GM21529 (cell line): ENCODE data around the gene NUTM2A.
"Not testable (repeated sequence)": the region's sequence is repeated elsewhere in the genome, so short reads cannot be mapped to it uniquely, and the experiment has no call there.

Source experiments
- ATAC-seq: cut with Tn5 transposase; IDR thresholded peaks from one replicate; pipeline ENCODE4 v1.9.1; 2021; ENCODE audit not compliant: unreplicated experiment

NUTM2A gene, protein sequence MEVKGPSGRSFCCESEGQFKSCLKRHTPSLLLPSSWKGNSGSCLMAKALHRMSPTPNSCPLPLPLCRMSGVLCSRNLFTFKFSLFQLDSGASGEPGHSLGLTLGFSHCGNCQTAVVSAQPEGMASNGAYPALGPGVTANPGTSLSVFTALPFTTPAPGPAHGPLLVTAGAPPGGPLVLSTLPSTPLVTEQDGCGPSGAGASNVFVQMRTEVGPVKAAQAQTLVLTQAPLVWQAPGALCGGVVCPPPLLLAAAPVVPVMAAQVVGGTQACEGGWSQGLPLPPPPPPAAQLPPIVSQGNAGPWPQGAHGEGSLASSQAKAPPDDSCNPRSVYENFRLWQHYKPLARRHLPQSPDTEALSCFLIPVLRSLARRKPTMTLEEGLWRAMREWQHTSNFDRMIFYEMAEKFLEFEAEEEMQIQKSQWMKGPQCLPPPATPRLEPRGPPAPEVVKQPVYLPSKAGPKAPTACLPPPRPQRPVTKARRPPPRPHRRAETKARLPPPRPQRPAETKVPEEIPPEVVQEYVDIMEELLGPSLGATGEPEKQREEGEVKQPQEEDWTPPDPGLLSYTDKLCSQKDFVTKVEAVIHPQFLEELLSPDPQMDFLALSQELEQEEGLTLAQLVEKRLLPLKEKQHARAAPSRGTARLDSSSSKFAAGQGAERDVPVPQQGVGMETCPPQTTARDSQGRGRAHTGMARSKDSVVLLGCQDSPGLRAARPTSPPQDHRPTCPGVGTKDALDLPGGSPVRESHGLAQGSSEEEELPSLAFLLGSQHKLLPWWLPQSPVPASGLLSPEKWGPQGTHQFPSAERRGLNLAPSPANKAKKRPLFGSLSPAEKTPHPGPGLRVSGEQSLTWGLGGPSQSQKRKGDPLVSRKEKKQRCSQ

GRCh38 chr10:87225148-87225547 lies at the start of gene NUTM2A:
NUTM2A (plus strand) TSS chr10:87225448; CDS start chr10:87225831, 383 bp downstream.
- ATAC-seq, result not testable (repeated sequence)

DNA sequence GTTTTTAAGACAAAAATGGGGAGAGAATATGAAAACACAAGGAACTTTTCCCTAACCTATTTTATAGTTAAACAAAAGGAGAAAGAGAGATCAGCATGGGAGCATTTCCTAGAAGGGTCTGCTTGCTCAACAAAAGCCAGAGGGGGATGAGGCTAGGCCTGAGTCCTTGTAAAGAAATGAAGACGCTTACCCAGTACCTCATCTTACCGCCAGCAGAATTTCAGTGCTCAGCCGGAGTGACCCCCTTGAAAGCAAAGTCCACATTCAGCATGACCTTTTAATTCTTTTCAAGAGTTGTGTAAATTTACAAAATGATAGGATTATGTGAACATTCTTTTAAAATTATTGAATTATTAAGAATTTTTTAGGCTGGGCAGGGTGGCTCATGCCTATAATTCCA lies 47.7 kb upstream of the NUTM2A start:
- not testable (repeated sequence) for ATAC-seq

DNA sequence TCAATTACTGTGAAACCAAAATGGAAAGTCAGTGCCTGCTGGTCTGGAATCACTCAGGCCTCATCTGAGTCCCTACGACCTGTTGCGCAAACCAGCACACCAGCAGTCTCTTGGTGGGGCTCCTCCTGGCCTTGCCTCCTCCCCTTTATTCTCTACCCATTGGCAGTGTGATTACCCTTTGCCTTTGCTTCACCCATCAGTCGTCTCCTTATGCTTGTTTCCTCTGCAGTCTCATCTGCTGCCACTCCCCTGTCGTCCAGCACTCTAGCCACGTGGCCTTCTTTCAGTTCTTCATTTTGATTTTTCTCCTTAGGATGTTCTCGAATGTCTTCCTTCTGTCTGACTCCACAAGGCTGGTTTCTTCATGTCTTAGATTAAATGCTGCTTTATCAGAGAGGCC lies 40.8 kb upstream of the NUTM2A start:
- ATAC-seq, result not testable (repeated sequence)

DNA sequence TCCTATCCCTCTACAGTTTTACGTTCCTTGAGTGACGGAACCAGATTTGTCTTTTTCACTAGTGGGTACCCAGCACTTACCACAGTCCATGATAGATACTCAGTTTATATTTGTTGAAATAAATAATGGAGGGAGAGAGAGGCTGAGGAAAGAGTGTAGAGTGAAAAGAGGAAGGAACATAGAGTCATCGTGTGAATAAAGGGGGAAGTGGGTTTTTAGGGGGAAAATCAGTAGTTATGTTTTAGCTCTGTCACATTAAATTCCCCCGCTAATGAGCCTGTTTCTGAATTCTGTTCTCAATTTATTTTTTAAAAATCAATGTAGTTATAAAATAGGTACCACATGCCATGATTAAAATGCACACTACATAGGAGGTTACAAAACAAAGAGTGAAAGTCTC lies 39.2 kb upstream of the NUTM2A start:
- not testable (repeated sequence) for ATAC-seq

- not testable (repeated sequence) for ATAC-seq
Observed at GRCh38 chr10:87187573-87187972, 37.7 kb upstream of the NUTM2A start.

- not testable (repeated sequence) for ATAC-seq
Observed at GRCh38 chr10:87191841-87192240, 33.4 kb upstream of the NUTM2A start.

DNA sequence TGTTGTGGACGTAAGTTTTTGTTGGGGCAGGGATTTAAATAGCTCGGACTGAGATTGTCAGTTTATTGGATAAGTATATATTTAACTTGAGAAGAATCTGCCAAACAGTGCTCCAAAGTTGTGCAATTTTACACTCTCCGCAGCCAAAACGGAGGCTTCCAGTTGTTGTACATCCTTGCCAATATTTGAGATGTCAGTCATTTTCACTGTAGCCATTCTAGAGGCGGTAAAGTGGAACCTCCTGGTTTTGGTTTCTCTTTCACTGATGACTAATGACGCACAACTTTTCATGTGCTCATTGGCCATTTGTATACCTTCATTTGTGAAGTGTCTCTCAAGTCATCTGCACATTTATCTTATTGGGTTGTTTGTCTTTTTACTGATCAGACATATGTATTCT lies 24.3 kb upstream of the NUTM2A start:
- peak; percentile 70 for ATAC-seq

GRCh38 chr10:87204801-87205200 lies 20.4 kb upstream of the NUTM2A start:
- ATAC-seq, result peak; percentile 32

- ATAC-seq, result not testable (repeated sequence)
Observed at GRCh38 chr10:87206922-87207321, 18.3 kb upstream of the NUTM2A start.

DNA sequence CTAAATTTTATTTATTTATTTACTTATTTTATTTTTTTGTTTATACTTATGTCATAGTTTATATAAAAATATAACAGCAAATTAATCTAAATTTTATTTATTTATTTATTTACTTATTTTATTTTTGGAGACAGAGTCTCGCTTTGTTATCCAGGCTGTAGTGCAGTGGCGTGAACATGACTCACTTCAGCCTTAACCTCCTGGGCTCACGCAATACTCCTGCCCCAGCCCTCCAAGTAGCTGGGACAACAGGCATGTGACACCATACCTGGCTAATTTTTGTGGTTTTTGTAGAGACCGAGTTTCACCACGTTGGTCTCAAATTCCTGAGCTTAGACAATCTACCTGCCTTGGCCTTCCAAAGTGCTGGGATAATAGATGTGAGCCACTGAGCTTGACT lies 14.9 kb upstream of the NUTM2A start:
- ATAC-seq, result not testable (repeated sequence)

DNA sequence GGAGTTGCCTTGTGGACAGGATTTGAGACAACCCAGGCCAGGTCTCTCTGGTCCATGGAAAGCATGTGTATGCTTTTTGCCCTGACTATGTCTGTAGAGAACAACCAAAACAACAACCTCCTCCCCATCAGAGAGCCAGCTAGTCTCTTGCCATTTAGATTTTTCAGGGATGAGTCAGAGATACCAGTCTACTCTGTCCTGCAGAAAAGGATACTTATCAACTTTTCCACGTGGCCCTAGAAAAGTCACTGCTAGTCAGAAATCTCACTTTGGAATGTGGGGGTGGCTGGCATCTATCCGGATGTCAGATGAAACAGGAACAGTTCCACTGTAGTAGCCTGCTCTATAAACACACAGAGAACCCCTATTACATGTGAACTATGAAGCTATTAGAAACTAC lies 13.4 kb upstream of the NUTM2A start:
- not testable (repeated sequence) for ATAC-seq

- not testable (repeated sequence) for ATAC-seq
Observed at GRCh38 chr10:87213150-87213765, 12.0 kb upstream of the NUTM2A start.

GRCh38 chr10:87213806-87214205 lies 11.4 kb upstream of the NUTM2A start:
- ATAC-seq, result not testable (repeated sequence)

- not testable (repeated sequence) for ATAC-seq
Observed at GRCh38 chr10:87216120-87216519, 9.1 kb upstream of the NUTM2A start.

GRCh38 chr10:87219370-87219769 lies 5.9 kb upstream of the NUTM2A start:
- ATAC-seq, result not testable (repeated sequence)

- ATAC-seq, result not testable (repeated sequence)
Observed at GRCh38 chr10:87222789-87223188, 2.5 kb upstream of the NUTM2A start.

DNA sequence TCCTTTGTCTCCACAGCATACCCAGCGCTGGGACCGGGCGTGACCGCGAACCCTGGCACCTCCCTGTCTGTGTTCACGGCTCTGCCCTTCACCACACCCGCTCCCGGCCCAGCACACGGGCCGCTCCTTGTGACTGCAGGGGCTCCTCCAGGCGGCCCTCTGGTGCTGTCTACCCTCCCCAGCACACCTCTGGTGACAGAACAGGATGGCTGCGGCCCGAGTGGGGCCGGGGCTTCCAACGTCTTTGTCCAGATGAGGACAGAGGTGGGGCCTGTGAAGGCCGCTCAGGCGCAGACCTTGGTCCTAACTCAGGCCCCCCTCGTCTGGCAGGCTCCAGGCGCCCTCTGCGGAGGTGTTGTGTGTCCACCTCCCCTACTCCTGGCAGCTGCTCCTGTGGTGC lies 3.0 kb downstream of the NUTM2A start:
- ATAC-seq, result not testable (repeated sequence)

DNA sequence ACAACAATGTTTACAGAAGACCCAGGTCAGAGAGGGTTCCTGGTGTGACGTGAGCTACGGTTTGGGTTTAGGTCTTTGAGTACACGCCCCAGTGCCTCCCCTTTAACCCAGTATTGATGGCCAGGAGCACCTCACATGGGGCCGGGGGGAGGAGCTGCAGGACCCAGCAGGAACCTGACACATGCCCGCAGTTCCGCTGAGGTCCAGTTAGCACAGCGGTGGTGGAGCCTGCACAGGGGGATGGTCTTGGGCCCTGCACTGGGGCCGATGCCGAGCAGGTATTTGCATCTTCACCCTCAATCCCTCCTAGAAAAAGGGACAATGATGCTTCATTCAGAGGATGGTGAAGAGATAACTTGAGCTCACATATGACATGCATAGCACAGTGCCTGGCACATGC lies 4.0 kb downstream of the NUTM2A start:
- ATAC-seq, result not testable (repeated sequence)

GRCh38 chr10:87234854-87235253 lies 9.6 kb downstream of the NUTM2A start:
- ATAC-seq, result not testable (repeated sequence)

GRCh38 chr10:87237244-87237643 lies 12.0 kb downstream of the NUTM2A start:
- ATAC-seq, result not testable (repeated sequence)

- ATAC-seq, result not testable (repeated sequence)
Observed at GRCh38 chr10:87239346-87239808, 14.1 kb downstream of the NUTM2A start.
